Measurements from ENCODE around the gene BCL6B. TPM values are rescaled to one million over a fixed set of nuclear protein-coding genes. Genes with fewer than 3 reads are reported as not detected.

BCL6B gene
- total and polyA plus RNA-seq, 2 of the 4 experiments (the other 2 are of a cell fraction): not detected

- no peak; the same call in 1 of the 2 replicates for TF ChIP-seq MAZ (IDR thresholded peaks at IDR 0.05; ENCODE audit: borderline replicate concordance, low read depth, low read length)
- no peak for TF ChIP-seq RAD21 (IDR thresholded peaks at IDR 0.05; ENCODE audit: low read length)
These were observed 12.9 kb downstream of the BCL6B start, which contains the start of gene SLC16A13 (continued) for GRCh38 chr17:7035591-7036368.

GRCh38 chr17:7038025-7038862 lies 15.4 kb downstream of the BCL6B start:
- H3K27me3 ChIP-seq (ENCODE audit: control insufficient read depth, insufficient read depth, low read length): peaks cover 15% of the 10 kb centered on the region
- H4K20me1 ChIP-seq (ENCODE audit: insufficient read depth, low read length): no peaks in the 10 kb centered on the region
- no peak overlapping the region for H3K4me3 ChIP-seq (ENCODE audit: insufficient read depth, low read depth, low read length)
- H2BK5ac ChIP-seq (ENCODE audit: low read depth, low read length, poor library complexity, severe bottlenecking): no peak overlapping the region
- no peak overlapping the region for H3K18ac ChIP-seq (ENCODE audit: low read depth, low read length)
- H3K14ac ChIP-seq (replicated peaks; ENCODE audit: low read depth, low read length): no peak overlapping the region
- intact Hi-C loops (cut with micrococcal nuclease): no loop called here
- H3K4ac ChIP-seq (ENCODE audit: low read depth, low read length): no peak overlapping the region
- ATAC-seq (ENCODE audit: low read depth) (no peak), DNase-seq (no peak)
- no peak overlapping the region for H2AK9ac ChIP-seq (replicated peaks; ENCODE audit: low read depth, low read length, poor library complexity)
- no peak overlapping the region for H3K9ac ChIP-seq (ENCODE audit: low read depth, low read length)
- H3K9me3 ChIP-seq (ENCODE audit: control insufficient read depth, insufficient read depth, low read length): no peaks in the 10 kb centered on the region
- no peak overlapping the region for H2AK5ac ChIP-seq (ENCODE audit: low read depth, low read length)
- no peak overlapping the region for H4K5ac ChIP-seq (ENCODE audit: low read depth, low read length)
- H4K91ac ChIP-seq (ENCODE audit: insufficient read depth, low read depth, low read length): no peak overlapping the region
- peaks cover 8% of the 10 kb centered on the region; the same call in 1 of the 2 replicates for H3K9me1 ChIP-seq (ENCODE audit: insufficient read depth, low read length)
- H3K79me1 ChIP-seq (ENCODE audit: low read depth in 1 of 2, low read length in 2 of 2): peaks cover 5 to 17% of the 10 kb centered on the region in 2 experiments; a peak in 1 of 4 replicates
- H3K36me3 ChIP-seq (ENCODE audit: control insufficient read depth, insufficient read depth, low read length): no peaks in the 10 kb centered on the region
- H3K23ac ChIP-seq (ENCODE audit: low read depth, low read length): no peak overlapping the region
- no TSS peak for BruUV-seq (replicated peaks)
- no peak overlapping the region for H3K56ac ChIP-seq (ENCODE audit: extremely low read depth, insufficient read depth, low read length)
- peaks cover 11% of the 10 kb centered on the region for H3K4me1 ChIP-seq (ENCODE audit: control insufficient read depth, insufficient read depth, low read length)
- no peak overlapping the region for H2BK15ac ChIP-seq (ENCODE audit: low read depth, low read length)
- in situ Hi-C loops (cut with MboI; ENCODE audit: low sequenced_read_pairs): no loop called here
- no peak for TF ChIP-seq USF2 (IDR thresholded peaks at IDR 0.05; ENCODE audit: low read depth, low read length)
- TF ChIP-seq CTCF (conservative IDR thresholded peaks at IDR 0.05; ENCODE audit: low read depth, low read length): no peak
- TF ChIP-seq POLR2A (IDR thresholded peaks at IDR 0.05; ENCODE audit: low read depth, low read length): no peak
- H3K4me2 ChIP-seq (ENCODE audit: low read depth, low read length): no peak overlapping the region
- no peak overlapping the region for H2BK20ac ChIP-seq (ENCODE audit: low read depth, low read length)
- CTCF ChIA-PET: no interaction called here
- H3K27ac ChIP-seq (ENCODE audit: insufficient read depth, low read length): no peak overlapping the region
- 78% methylated on average over 10 of the region's 19 CpGs; no CpG with 5 or more reads in 1 of the 2 experiments for WGBS, 2 experiments (ENCODE audit: extremely low coverage in 2 of 2, insufficient read length in 1 of 2)
- H2BK120ac ChIP-seq (ENCODE audit: low read depth, low read length): no peak overlapping the region
- no peak overlapping the region for H2AFZ ChIP-seq (replicated peaks; ENCODE audit: low read length, poor library complexity)
- POLR2A ChIA-PET (ENCODE audit: unreplicated experiment): no interaction called here
- no peak overlapping the region for H4K8ac ChIP-seq (ENCODE audit: low read depth in 2 of 2, low read length in 2 of 2)
- dilution Hi-C loops (cut with HindIII; ENCODE audit: low sequenced_read_pairs, unreplicated experiment): no loop called here
